Measurements from ENCODE around the gene SLC4A11.

DNA sequence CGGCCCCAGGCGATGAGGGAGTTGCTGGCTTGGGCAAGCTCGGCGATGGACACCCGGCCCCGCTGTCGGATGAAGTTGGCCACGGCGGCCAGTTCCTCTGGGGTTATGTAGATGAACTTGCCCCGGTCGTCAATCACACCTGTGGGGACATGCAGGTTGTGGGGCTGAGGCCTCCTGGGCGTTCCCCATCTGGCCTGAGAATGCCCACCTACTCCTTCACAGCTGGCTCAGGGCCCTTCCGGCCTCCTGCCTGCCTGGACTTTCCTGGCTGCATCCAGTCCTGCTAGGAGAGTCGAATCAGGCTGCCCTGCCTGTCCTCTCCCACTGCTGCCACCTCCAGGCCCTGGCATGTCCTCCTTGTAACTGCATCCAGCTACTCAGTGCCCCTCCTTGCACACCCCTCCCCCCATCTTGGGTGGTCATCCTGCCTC is 48.3 kb downstream of the SLC4A11 start:
- TF ChIP-seq, protein P1, sequence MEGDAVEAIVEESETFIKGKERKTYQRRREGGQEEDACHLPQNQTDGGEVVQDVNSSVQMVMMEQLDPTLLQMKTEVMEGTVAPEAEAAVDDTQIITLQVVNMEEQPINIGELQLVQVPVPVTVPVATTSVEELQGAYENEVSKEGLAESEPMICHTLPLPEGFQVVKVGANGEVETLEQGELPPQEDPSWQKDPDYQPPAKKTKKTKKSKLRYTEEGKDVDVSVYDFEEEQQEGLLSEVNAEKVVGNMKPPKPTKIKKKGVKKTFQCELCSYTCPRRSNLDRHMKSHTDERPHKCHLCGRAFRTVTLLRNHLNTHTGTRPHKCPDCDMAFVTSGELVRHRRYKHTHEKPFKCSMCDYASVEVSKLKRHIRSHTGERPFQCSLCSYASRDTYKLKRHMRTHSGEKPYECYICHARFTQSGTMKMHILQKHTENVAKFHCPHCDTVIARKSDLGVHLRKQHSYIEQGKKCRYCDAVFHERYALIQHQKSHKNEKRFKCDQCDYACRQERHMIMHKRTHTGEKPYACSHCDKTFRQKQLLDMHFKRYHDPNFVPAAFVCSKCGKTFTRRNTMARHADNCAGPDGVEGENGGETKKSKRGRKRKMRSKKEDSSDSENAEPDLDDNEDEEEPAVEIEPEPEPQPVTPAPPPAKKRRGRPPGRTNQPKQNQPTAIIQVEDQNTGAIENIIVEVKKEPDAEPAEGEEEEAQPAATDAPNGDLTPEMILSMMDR (conservative IDR thresholded peaks at IDR 0.05; ENCODE audit: low read depth, low read length) = no peak
- TF ChIP-seq EZH2 (IDR thresholded peaks at IDR 0.05; ENCODE audit: borderline replicate concordance, low read depth, low read length, poor library complexity, severe bottlenecking) = no peak

All from A673 (cell line).